K562 (cell line): ENCODE data around the gene TERT. TPM values are rescaled to one million over a fixed set of nuclear protein-coding genes. Genes with fewer than 3 reads are reported as not detected.

ENCODE experiments used
- JUND ChIP-seq, 2 experiments: IDR thresholded peaks; 2 replicates in 1 of 2; 3 replicates in 1 of 2; pipeline ENCODE4 v1.6.1; 2011; ENCODE audit warnings: borderline replicate concordance in 2 of 2, low read depth in 2 of 2, low read length in 2 of 2, improper control_type of control experiment in 1 of 2, missing biosample characterization in 1 of 2, missing genetic modification characterization in 1 of 2, missing genetic modification reagents in 1 of 2
- RBFOX2 ChIP-seq: fragments of 200-400 bp; formaldehyde crosslinking; IDR thresholded peaks from 2 replicates; pipeline ENCODE4 v1.6.1; 2017; ENCODE audit warnings: low read depth, mild to moderate bottlenecking, low read length, moderate library complexity
- ZNF121 ChIP-seq: sonication (generic); formaldehyde crosslinking; conservative IDR thresholded peaks from 2 replicates; pipeline ENCODE4 v1.8.0; 2022; ENCODE audit warnings: missing genetic modification reagents
- polyA plus RNA-seq, 8 experiments: library from polyadenylated mRNA; depleted of rRNA in 4 of 8; stranded (reverse) in 5 of 8; unstranded in 3 of 8; fragments of >200 nt; fragmentation: Nextera tagmentation in 2 of 8; fragmentation: Illumina TruSeq in 1 of 8; extraction: Ambion mirVana in 2 of 8; extraction: Trizol in 1 of 8; gene quantifications; 2 replicates each; pipeline versions ENCODE4 v1.2.1 to v1.2.3, GENCODE V29; 2011 to 2014; ENCODE audit warnings: inconsistent platforms in 1 of 8, missing spikeins in 1 of 8
- total RNA-seq, 7 experiments: library from RNA; depleted of rRNA in 6 of 7; stranded (reverse); fragments of >200 nt in 6 of 7; fragmentation: Illumina TruSeq in 2 of 7; extraction: Trizol in 2 of 7; gene quantifications; 2 replicates each; pipeline versions ENCODE4 v1.2.1 to v1.2.3, GENCODE V29; 2011 to 2021; ENCODE audit warnings: low replicate concordance in 1 of 7
- TF ChIP-seq, protein P1 (sequence below): fragments of 450-650 bp; IDR thresholded peaks from 2 replicates; pipeline ENCODE4 v1.7.1; 2018; ENCODE audit warnings: mild to moderate bottlenecking, low read depth; ENCODE audit not compliant: partially characterized antibody
- TF ChIP-seq, protein P2 (sequence below): fragments of 450-650 bp; IDR thresholded peaks from 2 replicates; pipeline ENCODE4 v1.6.1; 2017; ENCODE audit warnings: mild to moderate bottlenecking, moderate library complexity
- TF ChIP-seq, protein P3 (sequence below): sonication (generic); formaldehyde crosslinking; IDR thresholded peaks from 2 replicates; pipeline ENCODE4 v1.8.0; 2022; ENCODE audit warnings: mild to moderate bottlenecking, missing genetic modification reagents

Gene TERT
- total and polyA plus RNA-seq, 9 of the 15 experiments (the other 6 are each of a cell fraction or from before 2014, with no cell fraction given) = 0.08 to 4.5 (median 0.98) TPM; not detected in 1

DNA sequence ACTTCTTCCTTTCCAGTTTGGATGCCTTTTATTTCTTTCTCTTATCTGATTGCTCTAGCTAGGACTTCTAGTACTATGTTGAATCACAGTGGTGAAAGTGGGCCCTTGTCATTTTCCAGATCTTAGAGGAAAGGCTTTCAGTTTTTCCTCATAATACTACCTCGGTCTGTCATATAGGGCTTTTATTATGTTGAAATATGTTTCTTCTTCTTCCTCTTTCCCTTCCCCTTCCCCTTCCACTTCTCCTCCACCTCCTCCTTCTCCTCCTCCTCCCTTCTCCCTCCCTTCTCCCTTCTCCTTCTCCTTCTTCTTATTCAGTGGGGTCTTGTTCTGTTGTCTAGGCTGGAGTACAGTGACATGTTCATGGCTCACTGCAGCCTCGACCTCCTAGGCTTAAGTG is 9.2 kb upstream of the TERT start (continued):
- TF ChIP-seq, protein P1, sequence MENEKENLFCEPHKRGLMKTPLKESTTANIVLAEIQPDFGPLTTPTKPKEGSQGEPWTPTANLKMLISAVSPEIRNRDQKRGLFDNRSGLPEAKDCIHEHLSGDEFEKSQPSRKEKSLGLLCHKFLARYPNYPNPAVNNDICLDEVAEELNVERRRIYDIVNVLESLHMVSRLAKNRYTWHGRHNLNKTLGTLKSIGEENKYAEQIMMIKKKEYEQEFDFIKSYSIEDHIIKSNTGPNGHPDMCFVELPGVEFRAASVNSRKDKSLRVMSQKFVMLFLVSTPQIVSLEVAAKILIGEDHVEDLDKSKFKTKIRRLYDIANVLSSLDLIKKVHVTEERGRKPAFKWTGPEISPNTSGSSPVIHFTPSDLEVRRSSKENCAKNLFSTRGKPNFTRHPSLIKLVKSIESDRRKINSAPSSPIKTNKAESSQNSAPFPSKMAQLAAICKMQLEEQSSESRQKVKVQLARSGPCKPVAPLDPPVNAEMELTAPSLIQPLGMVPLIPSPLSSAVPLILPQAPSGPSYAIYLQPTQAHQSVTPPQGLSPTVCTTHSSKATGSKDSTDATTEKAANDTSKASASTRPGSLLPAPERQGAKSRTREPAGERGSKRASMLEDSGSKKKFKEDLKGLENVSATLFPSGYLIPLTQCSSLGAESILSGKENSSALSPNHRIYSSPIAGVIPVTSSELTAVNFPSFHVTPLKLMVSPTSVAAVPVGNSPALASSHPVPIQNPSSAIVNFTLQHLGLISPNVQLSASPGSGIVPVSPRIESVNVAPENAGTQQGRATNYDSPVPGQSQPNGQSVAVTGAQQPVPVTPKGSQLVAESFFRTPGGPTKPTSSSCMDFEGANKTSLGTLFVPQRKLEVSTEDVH = no peak
- TF ChIP-seq, protein P2, sequence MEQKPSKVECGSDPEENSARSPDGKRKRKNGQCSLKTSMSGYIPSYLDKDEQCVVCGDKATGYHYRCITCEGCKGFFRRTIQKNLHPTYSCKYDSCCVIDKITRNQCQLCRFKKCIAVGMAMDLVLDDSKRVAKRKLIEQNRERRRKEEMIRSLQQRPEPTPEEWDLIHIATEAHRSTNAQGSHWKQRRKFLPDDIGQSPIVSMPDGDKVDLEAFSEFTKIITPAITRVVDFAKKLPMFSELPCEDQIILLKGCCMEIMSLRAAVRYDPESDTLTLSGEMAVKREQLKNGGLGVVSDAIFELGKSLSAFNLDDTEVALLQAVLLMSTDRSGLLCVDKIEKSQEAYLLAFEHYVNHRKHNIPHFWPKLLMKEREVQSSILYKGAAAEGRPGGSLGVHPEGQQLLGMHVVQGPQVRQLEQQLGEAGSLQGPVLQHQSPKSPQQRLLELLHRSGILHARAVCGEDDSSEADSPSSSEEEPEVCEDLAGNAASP = no peak
- TF ChIP-seq RBFOX2 (no peak), JUND (IDR thresholded peaks at IDR 0.05; ENCODE audit: borderline replicate concordance, low read depth, low read length) (no peak), JUND (tag; IDR thresholded peaks at IDR 0.05; ENCODE audit: borderline replicate concordance, low read depth, low read length) (no peak), ZNF121 (CRISPR knock-in tag) (no peak)
- TF ChIP-seq, protein P3, sequence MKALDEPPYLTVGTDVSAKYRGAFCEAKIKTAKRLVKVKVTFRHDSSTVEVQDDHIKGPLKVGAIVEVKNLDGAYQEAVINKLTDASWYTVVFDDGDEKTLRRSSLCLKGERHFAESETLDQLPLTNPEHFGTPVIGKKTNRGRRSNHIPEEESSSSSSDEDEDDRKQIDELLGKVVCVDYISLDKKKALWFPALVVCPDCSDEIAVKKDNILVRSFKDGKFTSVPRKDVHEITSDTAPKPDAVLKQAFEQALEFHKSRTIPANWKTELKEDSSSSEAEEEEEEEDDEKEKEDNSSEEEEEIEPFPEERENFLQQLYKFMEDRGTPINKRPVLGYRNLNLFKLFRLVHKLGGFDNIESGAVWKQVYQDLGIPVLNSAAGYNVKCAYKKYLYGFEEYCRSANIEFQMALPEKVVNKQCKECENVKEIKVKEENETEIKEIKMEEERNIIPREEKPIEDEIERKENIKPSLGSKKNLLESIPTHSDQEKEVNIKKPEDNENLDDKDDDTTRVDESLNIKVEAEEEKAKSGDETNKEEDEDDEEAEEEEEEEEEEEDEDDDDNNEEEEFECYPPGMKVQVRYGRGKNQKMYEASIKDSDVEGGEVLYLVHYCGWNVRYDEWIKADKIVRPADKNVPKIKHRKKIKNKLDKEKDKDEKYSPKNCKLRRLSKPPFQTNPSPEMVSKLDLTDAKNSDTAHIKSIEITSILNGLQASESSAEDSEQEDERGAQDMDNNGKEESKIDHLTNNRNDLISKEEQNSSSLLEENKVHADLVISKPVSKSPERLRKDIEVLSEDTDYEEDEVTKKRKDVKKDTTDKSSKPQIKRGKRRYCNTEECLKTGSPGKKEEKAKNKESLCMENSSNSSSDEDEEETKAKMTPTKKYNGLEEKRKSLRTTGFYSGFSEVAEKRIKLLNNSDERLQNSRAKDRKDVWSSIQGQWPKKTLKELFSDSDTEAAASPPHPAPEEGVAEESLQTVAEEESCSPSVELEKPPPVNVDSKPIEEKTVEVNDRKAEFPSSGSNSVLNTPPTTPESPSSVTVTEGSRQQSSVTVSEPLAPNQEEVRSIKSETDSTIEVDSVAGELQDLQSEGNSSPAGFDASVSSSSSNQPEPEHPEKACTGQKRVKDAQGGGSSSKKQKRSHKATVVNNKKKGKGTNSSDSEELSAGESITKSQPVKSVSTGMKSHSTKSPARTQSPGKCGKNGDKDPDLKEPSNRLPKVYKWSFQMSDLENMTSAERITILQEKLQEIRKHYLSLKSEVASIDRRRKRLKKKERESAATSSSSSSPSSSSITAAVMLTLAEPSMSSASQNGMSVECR = no peak
